GM10847 (cell line): ENCODE data around the gene PLAGL2.

ENCODE experiments used
- POLR2A ChIP-seq: IDR thresholded peaks from 2 replicates; pipeline ENCODE4 v1.6.1; 2011; ENCODE audit not compliant: insufficient read length; ENCODE audit errors: extremely low read depth

The PLAGL2 gene

GRCh38 chr20:32215147-32215546 is 7.6 kb upstream of the PLAGL2 start:
- TF ChIP-seq POLR2A = no peak

GRCh38 chr20:32213870-32214269 is 6.3 kb upstream of the PLAGL2 start:
- no peak for TF ChIP-seq POLR2A

GRCh38 chr20:32209850-32210605 is 2.5 kb upstream of the PLAGL2 start:
- no peak for TF ChIP-seq POLR2A

- no peak for TF ChIP-seq POLR2A
Observed at GRCh38 chr20:32208499-32209154, 1.1 kb upstream of the PLAGL2 start.

- no peak for TF ChIP-seq POLR2A
Observed at GRCh38 chr20:32206760-32207625, 550 bp downstream of the PLAGL2 start.

- TF ChIP-seq POLR2A = no peak
Observed at GRCh38 chr20:32205843-32206759, 1.4 kb downstream of the PLAGL2 start.

GRCh38 chr20:32205110-32205842 is 2.3 kb downstream of the PLAGL2 start:
- TF ChIP-seq POLR2A = no peak

GRCh38 chr20:32204205-32205109 is 3.1 kb downstream of the PLAGL2 start:
- TF ChIP-seq POLR2A = no peak

GRCh38 chr20:32203356-32204204 is 4.0 kb downstream of the PLAGL2 start:
- TF ChIP-seq POLR2A = no peak

GRCh38 chr20:32201977-32202363 is 5.6 kb downstream of the PLAGL2 start:
- TF ChIP-seq POLR2A = no peak

GRCh38 chr20:32201296-32201976 is 6.1 kb downstream of the PLAGL2 start:
- no peak for TF ChIP-seq POLR2A

GRCh38 chr20:32199006-32199405 is 8.5 kb downstream of the PLAGL2 start:
- no peak for TF ChIP-seq POLR2A
